Uterus (tissue), 2 donors: ENCODE results near the gene PLXNA3.

Experiments
- CTCF ChIP-seq, 4 experiments: fragments of 200-600 bp in 2 of 4; fragments of 450-650 bp in 2 of 4; sonication (generic) in 2 of 4; IDR thresholded peaks; one replicate each; pipeline ENCODE4 v1.5.1; 2016 to 2019; ENCODE audit warnings: antibody characterized with exemption in 4 of 4, mild to moderate bottlenecking in 2 of 4, moderate library complexity in 1 of 4
- POLR2A ChIP-seq, 2 donors: fragments of 450-650 bp; IDR thresholded peaks; one replicate each; pipeline ENCODE4 v1.6.1; 2016; ENCODE audit warnings: antibody characterized with exemption in 2 of 2, mild to moderate bottlenecking in 1 of 2, moderate library complexity in 1 of 2

GRCh38 chrX:154495472-154495922, 37.4 kb downstream of the PLXNA3 start:
- TF ChIP-seq POLR2A (IDR thresholded peaks at IDR 0.05), result no peak
- no peak for TF ChIP-seq CTCF (IDR thresholded peaks at IDR 0.05)
